ENCODE results near the gene SLC25A1.

GRCh38 chr22:19193879-19194278 is 15.3 kb upstream of the SLC25A1 start:
- TF ChIP-seq, protein P1, sequence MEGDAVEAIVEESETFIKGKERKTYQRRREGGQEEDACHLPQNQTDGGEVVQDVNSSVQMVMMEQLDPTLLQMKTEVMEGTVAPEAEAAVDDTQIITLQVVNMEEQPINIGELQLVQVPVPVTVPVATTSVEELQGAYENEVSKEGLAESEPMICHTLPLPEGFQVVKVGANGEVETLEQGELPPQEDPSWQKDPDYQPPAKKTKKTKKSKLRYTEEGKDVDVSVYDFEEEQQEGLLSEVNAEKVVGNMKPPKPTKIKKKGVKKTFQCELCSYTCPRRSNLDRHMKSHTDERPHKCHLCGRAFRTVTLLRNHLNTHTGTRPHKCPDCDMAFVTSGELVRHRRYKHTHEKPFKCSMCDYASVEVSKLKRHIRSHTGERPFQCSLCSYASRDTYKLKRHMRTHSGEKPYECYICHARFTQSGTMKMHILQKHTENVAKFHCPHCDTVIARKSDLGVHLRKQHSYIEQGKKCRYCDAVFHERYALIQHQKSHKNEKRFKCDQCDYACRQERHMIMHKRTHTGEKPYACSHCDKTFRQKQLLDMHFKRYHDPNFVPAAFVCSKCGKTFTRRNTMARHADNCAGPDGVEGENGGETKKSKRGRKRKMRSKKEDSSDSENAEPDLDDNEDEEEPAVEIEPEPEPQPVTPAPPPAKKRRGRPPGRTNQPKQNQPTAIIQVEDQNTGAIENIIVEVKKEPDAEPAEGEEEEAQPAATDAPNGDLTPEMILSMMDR (IDR thresholded peaks at IDR 0.05), result no peak
- no peak for TF ChIP-seq EZH2 (IDR thresholded peaks at IDR 0.05; ENCODE audit: borderline replicate concordance, insufficient read depth, low read depth, low read length, poor library complexity, severe bottlenecking)
